PFSK-1 (cell line): ENCODE data around the gene GLCE.

Experiments
- FOXP2 ChIP-seq: optimal IDR thresholded peaks from 2 replicates; pipeline ENCODE3; 2011; ENCODE audit warnings: borderline replicate concordance, control low read depth, inconsistent platforms; ENCODE audit not compliant: insufficient read depth; ENCODE audit errors: extremely low read length, extremely low read depth
- POLR2AphosphoS5 ChIP-seq: IDR thresholded peaks from 2 replicates; pipeline ENCODE4 v1.6.1; 2012; ENCODE audit warnings: low read depth, mild to moderate bottlenecking, control low read depth, low read length, moderate library complexity
- SIN3A ChIP-seq: IDR thresholded peaks from 2 replicates; pipeline ENCODE4 v1.6.1; 2012; ENCODE audit warnings: mild to moderate bottlenecking, low read length, moderate library complexity, borderline replicate concordance; ENCODE audit not compliant: insufficient read depth
- TAF1 ChIP-seq: IDR thresholded peaks from 2 replicates; pipeline ENCODE4 v1.6.1; 2012; ENCODE audit warnings: low read length, control low read depth, borderline replicate concordance; ENCODE audit not compliant: insufficient read depth
- TF ChIP-seq, protein P1 (sequence below), 2 experiments: IDR thresholded peaks; 2 replicates each; pipeline versions ENCODE4 v1.6.1 to v1.8.0; 2011 to 2012; ENCODE audit warnings: low read depth in 2 of 2, low read length in 2 of 2, control low read depth in 1 of 2, inconsistent platforms in 1 of 2, mild to moderate bottlenecking in 1 of 2, moderate library complexity in 1 of 2; ENCODE audit not compliant: insufficient read depth in 1 of 2

DNA sequence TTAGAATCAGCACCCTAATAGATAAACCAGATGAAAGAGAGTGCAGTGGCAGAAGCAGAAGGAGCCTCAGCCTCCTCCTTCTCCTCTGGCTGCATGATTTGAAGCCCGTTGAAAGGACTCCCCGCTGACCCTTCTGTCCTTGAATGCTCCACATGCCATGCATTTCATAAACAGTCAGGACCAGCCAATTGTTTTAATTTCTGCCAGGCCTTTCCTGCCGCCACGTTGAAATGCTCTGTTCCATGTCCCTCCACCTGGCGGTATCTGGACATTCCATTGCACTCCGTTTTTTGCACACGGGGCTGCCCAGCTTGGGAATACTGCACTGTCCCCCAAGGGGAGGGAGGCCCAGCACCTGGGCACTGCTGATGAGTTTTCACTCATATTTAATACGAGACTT is 35.2 kb upstream of the GLCE start:
- TF ChIP-seq POLR2AphosphoS5 = no peak
- TF ChIP-seq, protein P1, sequence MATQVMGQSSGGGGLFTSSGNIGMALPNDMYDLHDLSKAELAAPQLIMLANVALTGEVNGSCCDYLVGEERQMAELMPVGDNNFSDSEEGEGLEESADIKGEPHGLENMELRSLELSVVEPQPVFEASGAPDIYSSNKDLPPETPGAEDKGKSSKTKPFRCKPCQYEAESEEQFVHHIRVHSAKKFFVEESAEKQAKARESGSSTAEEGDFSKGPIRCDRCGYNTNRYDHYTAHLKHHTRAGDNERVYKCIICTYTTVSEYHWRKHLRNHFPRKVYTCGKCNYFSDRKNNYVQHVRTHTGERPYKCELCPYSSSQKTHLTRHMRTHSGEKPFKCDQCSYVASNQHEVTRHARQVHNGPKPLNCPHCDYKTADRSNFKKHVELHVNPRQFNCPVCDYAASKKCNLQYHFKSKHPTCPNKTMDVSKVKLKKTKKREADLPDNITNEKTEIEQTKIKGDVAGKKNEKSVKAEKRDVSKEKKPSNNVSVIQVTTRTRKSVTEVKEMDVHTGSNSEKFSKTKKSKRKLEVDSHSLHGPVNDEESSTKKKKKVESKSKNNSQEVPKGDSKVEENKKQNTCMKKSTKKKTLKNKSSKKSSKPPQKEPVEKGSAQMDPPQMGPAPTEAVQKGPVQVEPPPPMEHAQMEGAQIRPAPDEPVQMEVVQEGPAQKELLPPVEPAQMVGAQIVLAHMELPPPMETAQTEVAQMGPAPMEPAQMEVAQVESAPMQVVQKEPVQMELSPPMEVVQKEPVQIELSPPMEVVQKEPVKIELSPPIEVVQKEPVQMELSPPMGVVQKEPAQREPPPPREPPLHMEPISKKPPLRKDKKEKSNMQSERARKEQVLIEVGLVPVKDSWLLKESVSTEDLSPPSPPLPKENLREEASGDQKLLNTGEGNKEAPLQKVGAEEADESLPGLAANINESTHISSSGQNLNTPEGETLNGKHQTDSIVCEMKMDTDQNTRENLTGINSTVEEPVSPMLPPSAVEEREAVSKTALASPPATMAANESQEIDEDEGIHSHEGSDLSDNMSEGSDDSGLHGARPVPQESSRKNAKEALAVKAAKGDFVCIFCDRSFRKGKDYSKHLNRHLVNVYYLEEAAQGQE (IDR thresholded peaks at IDR 0.05; ENCODE audit: insufficient read depth in 1 of 2, low read depth in 2 of 2, low read length in 2 of 2) = no peak
- no peak for TF ChIP-seq SIN3A
- TF ChIP-seq TAF1 = no peak
- TF ChIP-seq FOXP2 = no peak
